Measurements from ENCODE around the gene BCAS3.

BCAS3 gene

GRCh38 chr17:61227866-61228265, 550.2 kb downstream of the BCAS3 start:
- no peak overlapping the region for H3K27ac ChIP-seq (ENCODE audit: low read depth, low read length, severe bottlenecking)
- H3K9me3 ChIP-seq (ENCODE audit: control insufficient read depth, low read length), result no peaks in the 10 kb centered on the region
- no peak overlapping the region for H3K4me3 ChIP-seq (ENCODE audit: extremely low read depth, insufficient read depth, low read length, poor library complexity, severe bottlenecking)
- H3K36me3 ChIP-seq (ENCODE audit: control insufficient read depth, insufficient read depth, low read length), result no peaks in the 10 kb centered on the region
- H3K4me1 ChIP-seq (ENCODE audit: control insufficient read depth, insufficient read depth, low read length, poor library complexity, severe bottlenecking), result peaks cover under 1% of the 10 kb centered on the region

DNA sequence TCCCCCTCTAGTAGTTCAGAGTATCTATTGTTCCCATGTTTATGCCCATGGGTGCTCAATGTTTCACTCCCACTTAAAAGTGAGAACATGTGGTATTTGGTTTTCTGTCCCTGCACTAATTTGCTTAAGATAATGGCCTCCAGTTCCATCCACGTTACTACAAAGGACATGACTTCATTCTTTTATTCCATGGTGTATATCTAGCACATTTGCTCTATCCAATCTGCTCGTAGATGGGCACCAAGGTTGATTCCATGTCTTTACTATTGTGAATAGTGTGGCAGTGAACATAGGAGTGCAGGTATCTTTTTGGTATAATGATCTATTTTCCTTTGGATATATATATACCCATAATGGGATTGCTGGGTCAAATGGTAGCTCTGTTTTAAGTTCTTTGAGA, 552.8 kb downstream of the BCAS3 start:
- no peak overlapping the region for H3K4me3 ChIP-seq (ENCODE audit: extremely low read depth, insufficient read depth, low read length, poor library complexity, severe bottlenecking)
- H3K27ac ChIP-seq (ENCODE audit: low read depth, low read length, severe bottlenecking), result no peak overlapping the region
- H3K9me3 ChIP-seq (ENCODE audit: control insufficient read depth, low read length), result no peaks in the 10 kb centered on the region
- H3K4me1 ChIP-seq (ENCODE audit: control insufficient read depth, insufficient read depth, low read length, poor library complexity, severe bottlenecking), result peaks cover 4% of the 10 kb centered on the region
- no peaks in the 10 kb centered on the region for H3K36me3 ChIP-seq (ENCODE audit: control insufficient read depth, insufficient read depth, low read length)
- WGBS, 2 experiments (ENCODE audit: insufficient coverage in 2 of 2), result 100% methylated on average over 1 of the region's 2 CpGs; no CpG with 5 or more reads in 1 of the 2 experiments

- Histone ChIP-seq H3K4me3 (ENCODE audit: extremely low read depth, insufficient read depth, low read length, poor library complexity, severe bottlenecking) (no peak overlapping the region), H3K27ac (ENCODE audit: low read depth, low read length, severe bottlenecking) (no peak overlapping the region), H3K9me3 (ENCODE audit: control insufficient read depth, low read length) (no peaks in the 10 kb centered on the region), H3K4me1 (ENCODE audit: control insufficient read depth, insufficient read depth, low read length, poor library complexity, severe bottlenecking) (peaks cover 8% of the 10 kb centered on the region), H3K36me3 (ENCODE audit: control insufficient read depth, insufficient read depth, low read length) (no peaks in the 10 kb centered on the region)
- 84 to 93% methylated on average over 2 of the region's 4 CpGs for WGBS, 2 experiments (ENCODE audit: insufficient coverage in 2 of 2)
These were observed 553.5 kb downstream of the BCAS3 start for GRCh38 chr17:61230972-61231820.

DNA sequence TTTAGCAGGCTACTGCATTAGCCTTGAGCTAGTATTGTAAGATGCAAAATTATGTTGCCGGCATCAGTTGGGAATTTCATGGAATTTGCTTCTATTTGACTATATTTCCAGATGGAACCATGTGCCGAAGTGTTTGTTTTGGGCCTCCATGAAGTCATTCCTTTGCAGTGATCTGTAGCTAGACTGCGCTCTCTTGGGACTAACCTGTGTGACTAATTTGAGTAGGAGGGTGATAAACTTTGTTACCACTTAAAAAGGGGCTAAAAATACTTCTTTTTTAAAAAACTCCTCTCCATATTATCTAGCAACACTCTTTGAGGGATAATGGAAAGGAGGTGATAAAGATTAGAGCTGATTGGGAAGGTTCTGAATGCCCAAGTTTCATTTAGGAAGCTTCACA, 555.2 kb downstream of the BCAS3 start:
- Histone ChIP-seq H3K27ac (ENCODE audit: low read depth, low read length, severe bottlenecking) (no peak overlapping the region), H3K4me1 (ENCODE audit: control insufficient read depth, insufficient read depth, low read length, poor library complexity, severe bottlenecking) (peaks cover 8% of the 10 kb centered on the region)
- 100% methylated on average over 2 of the region's 3 CpGs; no CpG with 5 or more reads in 1 of the 2 experiments for WGBS, 2 experiments (ENCODE audit: insufficient coverage in 2 of 2)

GRCh38 chr17:61233991-61234750, 556.5 kb downstream of the BCAS3 start:
- H3K36me3 ChIP-seq (ENCODE audit: control insufficient read depth, insufficient read depth, low read length), result no peaks in the 10 kb centered on the region
- H3K9me3 ChIP-seq (ENCODE audit: control insufficient read depth, low read length), result no peaks in the 10 kb centered on the region
- no peak overlapping the region for H3K4me3 ChIP-seq (ENCODE audit: extremely low read depth, insufficient read depth, low read length, poor library complexity, severe bottlenecking)
- H3K4me1 ChIP-seq (ENCODE audit: control insufficient read depth, insufficient read depth, low read length, poor library complexity, severe bottlenecking), result peaks cover 12% of the 10 kb centered on the region
- no peak overlapping the region for H3K27ac ChIP-seq (ENCODE audit: low read depth, low read length, severe bottlenecking)
- WGBS, 2 experiments (ENCODE audit: insufficient coverage in 2 of 2), result 100% methylated on average over 1 of the region's 1 CpG; no CpG with 5 or more reads in 1 of the 2 experiments

More for the DNA sequence above, 555.2 kb downstream of the BCAS3 start:
- no peaks in the 10 kb centered on the region for H3K36me3 ChIP-seq (ENCODE audit: control insufficient read depth, insufficient read depth, low read length)
- H3K4me3 ChIP-seq (ENCODE audit: extremely low read depth, insufficient read depth, low read length, poor library complexity, severe bottlenecking), result no peak overlapping the region
- H3K9me3 ChIP-seq (ENCODE audit: control insufficient read depth, low read length), result no peaks in the 10 kb centered on the region

GRCh38 chr17:61235001-61235826, 557.6 kb downstream of the BCAS3 start:
- no peaks in the 10 kb centered on the region for H3K36me3 ChIP-seq (ENCODE audit: control insufficient read depth, insufficient read depth, low read length)
- 71 to 72% methylated on average over 10 to 12 of the region's 15 CpGs for WGBS, 2 experiments (ENCODE audit: insufficient coverage in 2 of 2)
- H3K27ac ChIP-seq (ENCODE audit: low read depth, low read length, severe bottlenecking), result peak overlapping the region; percentile 69
- H3K4me1 ChIP-seq (ENCODE audit: control insufficient read depth, insufficient read depth, low read length, poor library complexity, severe bottlenecking), result peaks cover 12% of the 10 kb centered on the region
- H3K9me3 ChIP-seq (ENCODE audit: control insufficient read depth, low read length), result no peaks in the 10 kb centered on the region
- H3K4me3 ChIP-seq (ENCODE audit: extremely low read depth, insufficient read depth, low read length, poor library complexity, severe bottlenecking), result no peak overlapping the region

GRCh38 chr17:61235827-61236197, 558.2 kb downstream of the BCAS3 start:
- H3K27ac ChIP-seq (ENCODE audit: low read depth, low read length, severe bottlenecking), result peak overlapping the region; percentile 69
- H3K36me3 ChIP-seq (ENCODE audit: control insufficient read depth, insufficient read depth, low read length), result no peaks in the 10 kb centered on the region
- 73 to 75% methylated on average over 2 of the region's 5 CpGs for WGBS, 2 experiments (ENCODE audit: insufficient coverage in 2 of 2)
- no peaks in the 10 kb centered on the region for H3K9me3 ChIP-seq (ENCODE audit: control insufficient read depth, low read length)
- peaks cover 12% of the 10 kb centered on the region for H3K4me1 ChIP-seq (ENCODE audit: control insufficient read depth, insufficient read depth, low read length, poor library complexity, severe bottlenecking)
- H3K4me3 ChIP-seq (ENCODE audit: extremely low read depth, insufficient read depth, low read length, poor library complexity, severe bottlenecking), result no peak overlapping the region

GRCh38 chr17:61237275-61237674, 559.6 kb downstream of the BCAS3 start:
- WGBS, 2 experiments (ENCODE audit: insufficient coverage in 2 of 2), result 95 to 96% methylated on average over 7 of the region's 7 CpGs
- Histone ChIP-seq H3K9me3 (ENCODE audit: control insufficient read depth, low read length) (no peaks in the 10 kb centered on the region), H3K27ac (ENCODE audit: low read depth, low read length, severe bottlenecking) (no peak overlapping the region), H3K4me3 (ENCODE audit: extremely low read depth, insufficient read depth, low read length, poor library complexity, severe bottlenecking) (no peak overlapping the region), H3K36me3 (ENCODE audit: control insufficient read depth, insufficient read depth, low read length) (no peaks in the 10 kb centered on the region), H3K4me1 (ENCODE audit: control insufficient read depth, insufficient read depth, low read length, poor library complexity, severe bottlenecking) (peaks cover 12% of the 10 kb centered on the region)

DNA sequence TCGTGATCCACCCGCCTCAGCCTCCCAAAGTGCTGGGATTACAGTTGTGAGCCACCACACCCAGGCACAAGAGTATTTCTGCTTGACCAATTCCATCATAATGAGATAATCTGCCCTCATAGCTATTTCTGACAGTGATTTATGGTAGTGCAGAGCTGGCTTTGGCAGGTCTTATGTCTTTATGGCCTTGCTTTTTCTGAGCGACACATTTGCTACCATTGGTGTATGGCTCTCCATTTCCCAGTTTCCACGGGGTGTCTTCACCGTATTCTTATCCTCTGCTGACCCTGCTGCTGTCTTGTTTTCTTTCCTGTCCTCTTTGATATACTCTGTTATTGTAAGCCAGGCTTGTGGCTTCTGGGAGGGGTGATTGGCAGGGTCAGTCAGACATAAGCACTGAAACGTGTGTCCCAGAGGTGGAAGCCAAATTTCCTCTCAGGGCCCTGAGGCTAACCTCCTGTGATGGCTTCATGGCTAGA, 560.8 kb downstream of the BCAS3 start:
- no peak overlapping the region for H3K27ac ChIP-seq (ENCODE audit: low read depth, low read length, severe bottlenecking)
- peaks cover 12% of the 10 kb centered on the region for H3K4me1 ChIP-seq (ENCODE audit: control insufficient read depth, insufficient read depth, low read length, poor library complexity, severe bottlenecking)
- no peak overlapping the region for H3K4me3 ChIP-seq (ENCODE audit: extremely low read depth, insufficient read depth, low read length, poor library complexity, severe bottlenecking)
- 88 to 98% methylated on average over 5 to 6 of the region's 6 CpGs for WGBS, 2 experiments (ENCODE audit: insufficient coverage in 2 of 2)
- no peaks in the 10 kb centered on the region for H3K36me3 ChIP-seq (ENCODE audit: control insufficient read depth, insufficient read depth, low read length)
- no peaks in the 10 kb centered on the region for H3K9me3 ChIP-seq (ENCODE audit: control insufficient read depth, low read length)

- no peak overlapping the region for H3K4me3 ChIP-seq (ENCODE audit: extremely low read depth, insufficient read depth, low read length, poor library complexity, severe bottlenecking)
- H3K27ac ChIP-seq (ENCODE audit: low read depth, low read length, severe bottlenecking), result no peak overlapping the region
- H3K9me3 ChIP-seq (ENCODE audit: control insufficient read depth, low read length), result no peaks in the 10 kb centered on the region
- no CpG with 5 or more reads among the region's 2 CpGs for WGBS, 2 experiments (ENCODE audit: insufficient coverage in 2 of 2)
- H3K4me1 ChIP-seq (ENCODE audit: control insufficient read depth, insufficient read depth, low read length, poor library complexity, severe bottlenecking), result peaks cover 12% of the 10 kb centered on the region
- H3K36me3 ChIP-seq (ENCODE audit: control insufficient read depth, insufficient read depth, low read length), result no peaks in the 10 kb centered on the region
These were observed 561.7 kb downstream of the BCAS3 start for GRCh38 chr17:61239327-61239726.

Data from mesodermal cell (in vitro differentiated cells).